ENCODE data around the gene ELP4. TPM values are rescaled to one million over a fixed set of nuclear protein-coding genes. Genes with fewer than 3 reads are reported as not detected.

Gene ELP4
- polyA plus RNA-seq, 3 donors, result 28.0 to 28.7 (median 28.7) TPM

DNA sequence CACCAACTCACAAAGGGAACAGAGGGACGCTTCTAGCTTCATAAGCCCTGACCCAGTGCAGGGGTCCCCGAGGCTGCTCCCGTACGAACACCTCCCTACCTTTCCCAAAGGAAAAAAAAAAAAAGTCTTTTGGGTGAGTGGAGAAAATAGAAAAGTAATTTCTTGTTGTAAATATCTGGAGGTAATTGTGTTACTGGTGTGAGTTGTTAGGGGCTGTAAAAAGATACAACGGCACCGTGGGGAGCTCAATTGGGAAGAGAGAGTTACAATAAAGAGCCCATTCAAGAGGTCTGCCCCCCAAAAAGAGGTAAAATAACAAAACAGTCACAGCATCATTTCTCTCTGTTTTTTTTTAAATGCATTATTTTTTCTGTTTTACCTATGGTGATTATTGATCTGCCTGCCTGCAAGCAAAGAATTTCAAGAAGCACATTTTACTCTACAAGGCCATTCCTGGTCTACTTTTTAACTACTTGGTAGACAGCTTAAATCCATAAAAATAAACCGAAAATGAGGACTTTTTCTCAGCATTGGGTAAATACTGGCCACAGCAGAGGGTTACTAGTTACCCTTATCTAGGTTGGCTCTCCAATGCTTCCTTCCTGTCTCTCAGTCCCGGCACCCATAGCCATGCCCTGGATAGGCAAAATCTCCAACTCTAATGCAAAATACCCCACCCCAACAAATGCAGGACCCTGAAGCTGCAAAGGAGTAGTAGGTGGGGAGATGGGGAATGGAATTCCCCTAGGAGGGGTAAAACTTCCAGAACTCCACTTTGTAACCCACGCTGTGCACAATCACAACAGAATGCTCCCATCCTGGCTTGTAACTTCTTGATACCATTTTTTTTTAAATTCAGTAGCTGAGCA lies 298.5 kb downstream of the ELP4 start:
- no peak for DNase-seq (ENCODE audit: low read depth in 3 of 3, low spot score in 2 of 3)

DNA sequence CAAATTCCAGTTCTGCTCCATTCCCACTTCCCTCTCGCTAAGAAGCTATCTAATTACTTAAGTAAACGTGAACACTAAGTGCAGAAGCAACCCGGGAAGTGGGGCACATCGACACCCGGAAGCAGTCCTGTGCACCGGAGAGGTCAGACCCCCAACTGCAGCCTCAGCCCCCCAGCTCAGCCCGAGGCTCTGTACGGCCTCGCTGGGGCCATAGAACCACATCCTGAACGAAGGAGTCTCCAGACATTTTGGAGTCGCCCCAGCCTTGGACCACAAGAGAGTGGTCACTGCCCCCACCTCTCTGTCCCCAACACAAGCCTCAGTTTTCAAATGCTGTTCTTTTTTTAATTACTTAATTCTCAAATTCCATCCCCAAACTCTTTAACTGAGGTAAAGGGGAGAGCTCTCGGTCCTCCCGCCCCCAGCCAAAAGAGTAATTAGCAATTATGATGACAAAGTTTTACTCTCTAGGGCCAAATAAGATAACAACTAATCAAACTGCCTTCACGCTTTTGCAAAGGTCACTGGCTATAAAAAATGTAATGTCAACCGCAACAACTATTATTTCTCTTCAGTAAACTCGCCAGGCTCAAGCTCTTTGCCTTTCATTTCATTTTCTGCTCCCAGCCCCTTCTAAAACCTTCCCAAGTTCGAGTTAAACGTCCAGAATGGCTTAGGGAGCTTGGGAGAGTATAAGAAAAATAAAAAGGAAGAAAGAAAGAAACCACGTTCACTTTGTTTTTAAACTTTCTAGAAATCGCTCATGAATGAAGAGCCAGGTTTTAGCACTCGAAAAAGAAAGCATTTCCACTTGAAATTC lies 299.4 kb downstream of the ELP4 start:
- DNase-seq (ENCODE audit: low read depth in 3 of 3, low spot score in 2 of 3), result no peak

DNA sequence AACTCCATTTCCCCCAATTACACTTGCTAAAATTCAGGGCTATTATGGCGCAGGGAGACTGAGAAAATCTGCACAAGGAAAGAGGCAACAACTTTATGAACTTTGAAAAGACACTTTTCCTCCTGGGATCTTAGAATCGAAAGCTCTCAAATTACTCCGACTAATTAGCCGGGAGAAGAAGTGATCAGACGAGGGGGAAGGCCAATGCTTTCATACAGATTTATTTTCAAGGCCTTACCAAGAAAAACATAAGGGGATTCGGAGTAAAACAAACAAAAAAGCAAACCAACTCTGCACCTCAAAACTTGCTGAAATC lies 299.9 kb downstream of the ELP4 start:
- no peak for DNase-seq (ENCODE audit: low read depth in 3 of 3, low spot score in 2 of 3)

DNA sequence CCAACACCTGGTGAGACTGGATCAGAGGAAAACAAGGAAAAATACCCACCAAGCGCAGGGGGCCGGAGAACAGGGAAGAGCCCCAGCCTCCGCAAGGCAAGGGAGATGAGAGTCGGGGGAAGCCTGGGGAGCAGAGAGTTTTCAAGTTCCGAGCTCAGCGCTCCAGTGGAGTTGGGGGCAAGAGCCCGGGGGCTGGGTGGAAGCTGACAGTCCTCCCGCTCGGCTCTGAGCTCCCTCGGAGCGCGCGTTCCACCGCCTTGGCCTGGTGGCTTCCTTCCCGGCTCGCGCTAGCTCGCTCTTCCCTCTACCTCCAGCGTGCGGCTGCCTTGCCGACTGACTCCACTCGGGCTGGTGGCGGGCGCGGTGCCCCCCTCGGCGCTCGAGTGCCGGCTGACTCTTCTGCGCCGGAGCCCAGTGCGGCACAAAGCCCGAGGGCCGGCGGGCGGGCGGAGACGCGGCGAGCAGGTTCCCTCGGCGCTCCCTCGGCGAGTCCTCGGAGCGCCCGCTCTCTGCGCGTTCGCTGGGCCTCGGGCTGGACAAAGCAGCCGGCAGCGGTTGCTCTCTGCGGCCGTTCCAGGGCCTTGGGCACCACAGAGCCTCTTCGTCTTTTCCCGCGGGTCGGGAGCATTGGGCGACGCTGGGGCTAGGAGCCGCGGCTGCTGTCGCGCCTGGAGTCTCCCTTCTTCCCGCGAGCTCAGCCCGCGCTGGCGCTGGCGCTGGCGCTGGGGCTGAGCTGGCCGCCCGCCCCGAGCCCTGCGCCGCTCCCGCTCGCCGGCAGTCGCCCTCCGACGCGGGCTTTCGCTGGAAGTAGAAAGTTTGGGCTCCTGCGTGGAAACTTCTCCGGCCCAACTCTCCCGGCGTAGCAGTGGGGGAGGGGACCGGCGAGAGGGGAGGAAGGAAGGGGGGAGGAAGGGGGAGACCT lies 300.6 kb downstream of the ELP4 start:
- DNase-seq (ENCODE audit: low read depth in 3 of 3, low spot score in 2 of 3), result no peak

GRCh38 chr11:31810779-31811647 lies 301.4 kb downstream of the ELP4 start, which contains the start of gene PAX6:
Gene PAX6 (minus strand): TSS chr11:31811322. CDS start chr11:31806411, 4,911 bp downstream.
- DNase-seq (ENCODE audit: low read depth in 3 of 3, low spot score in 2 of 3), result no peak

DNA sequence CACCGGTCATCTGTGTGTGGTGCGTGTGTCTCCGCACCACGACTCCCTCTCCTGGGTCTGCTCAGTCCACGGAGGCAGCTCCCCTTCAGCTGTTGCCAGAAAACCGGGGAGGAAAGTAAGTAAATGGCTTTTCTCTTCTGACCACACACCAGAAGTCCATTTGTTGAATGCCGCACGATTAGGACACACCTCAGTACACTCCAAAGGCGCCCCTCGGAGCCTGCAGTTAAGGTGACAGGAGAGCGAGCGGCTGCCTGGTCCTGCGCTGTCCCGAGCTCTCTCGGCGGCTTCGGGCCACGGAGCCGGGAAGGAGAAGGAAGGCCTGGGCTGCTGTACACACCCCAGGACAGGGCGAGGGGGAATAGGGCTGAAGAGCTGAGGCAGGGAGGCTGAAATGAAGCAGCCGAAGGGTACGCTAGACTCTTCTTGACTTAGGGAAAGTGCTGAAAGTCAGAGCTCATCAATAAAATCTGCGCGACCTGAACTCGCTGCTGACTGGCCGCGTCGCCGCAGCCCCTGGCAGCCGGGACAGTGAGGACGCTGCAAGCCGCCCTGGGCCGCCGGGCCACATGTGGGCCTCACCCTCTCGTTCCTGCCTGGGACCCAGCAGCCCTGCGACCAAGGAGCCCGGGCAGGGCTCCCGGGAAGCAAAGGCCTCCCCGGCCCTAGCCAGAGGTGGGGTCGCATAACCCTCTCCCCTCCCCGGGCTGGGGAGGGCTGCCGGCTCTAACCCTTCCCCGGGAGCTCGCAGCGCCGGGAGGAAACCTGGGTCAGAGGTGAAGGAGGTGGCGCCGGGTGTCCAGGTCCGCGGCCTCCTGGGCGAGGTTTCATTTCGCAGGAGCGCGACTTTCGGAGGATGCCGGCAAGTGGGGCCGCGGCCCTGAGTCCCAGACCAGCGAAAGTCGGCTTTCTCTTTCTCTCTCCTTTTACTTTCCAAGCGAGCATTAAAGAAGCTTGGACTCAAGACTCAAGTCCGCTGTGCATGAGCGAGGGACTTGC lies 303.1 kb downstream of the ELP4 start:
- no peak for DNase-seq (ENCODE audit: low read depth in 3 of 3, low spot score in 2 of 3)

- no peak for DNase-seq (ENCODE audit: low read depth in 3 of 3, low spot score in 2 of 3)
Observed at GRCh38 chr11:31813391-31814175, 304.0 kb downstream of the ELP4 start.

DNA sequence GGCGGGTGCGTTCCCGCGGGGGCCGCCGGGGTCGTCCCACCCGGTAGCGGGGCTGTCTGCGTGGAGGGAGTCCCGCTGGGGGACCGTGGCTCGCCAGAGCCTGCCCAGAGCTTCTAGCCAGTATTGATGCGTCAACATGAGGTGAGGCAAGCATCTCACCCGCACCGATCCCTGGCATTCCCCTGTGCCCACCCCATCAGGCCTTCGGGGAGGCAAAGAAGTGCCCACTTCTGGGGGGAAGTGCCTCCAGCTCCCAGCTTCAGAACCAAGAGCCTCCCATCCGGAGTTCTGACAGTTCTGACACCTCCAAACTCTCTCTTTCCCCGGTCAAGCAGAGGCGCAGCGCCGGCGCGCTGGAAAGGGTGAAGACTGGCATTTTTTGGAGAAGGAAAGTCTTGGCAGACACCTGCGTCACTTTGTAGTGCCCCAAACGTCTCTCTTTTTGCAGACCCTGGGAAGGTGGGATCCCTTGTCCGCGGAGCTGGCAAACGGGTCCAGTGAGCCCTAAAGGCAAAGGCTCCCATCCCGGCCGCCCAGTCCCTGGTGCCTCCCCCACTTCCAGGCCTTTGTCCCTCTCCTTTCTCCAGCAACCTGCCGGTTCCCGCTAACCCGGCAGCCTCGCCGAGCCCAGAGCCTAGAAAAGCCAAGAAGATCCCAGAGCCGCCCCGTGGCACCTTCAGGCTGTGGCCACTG lies 304.8 kb downstream of the ELP4 start:
- no peak for DNase-seq (ENCODE audit: low read depth in 3 of 3, low spot score in 2 of 3)

DNA sequence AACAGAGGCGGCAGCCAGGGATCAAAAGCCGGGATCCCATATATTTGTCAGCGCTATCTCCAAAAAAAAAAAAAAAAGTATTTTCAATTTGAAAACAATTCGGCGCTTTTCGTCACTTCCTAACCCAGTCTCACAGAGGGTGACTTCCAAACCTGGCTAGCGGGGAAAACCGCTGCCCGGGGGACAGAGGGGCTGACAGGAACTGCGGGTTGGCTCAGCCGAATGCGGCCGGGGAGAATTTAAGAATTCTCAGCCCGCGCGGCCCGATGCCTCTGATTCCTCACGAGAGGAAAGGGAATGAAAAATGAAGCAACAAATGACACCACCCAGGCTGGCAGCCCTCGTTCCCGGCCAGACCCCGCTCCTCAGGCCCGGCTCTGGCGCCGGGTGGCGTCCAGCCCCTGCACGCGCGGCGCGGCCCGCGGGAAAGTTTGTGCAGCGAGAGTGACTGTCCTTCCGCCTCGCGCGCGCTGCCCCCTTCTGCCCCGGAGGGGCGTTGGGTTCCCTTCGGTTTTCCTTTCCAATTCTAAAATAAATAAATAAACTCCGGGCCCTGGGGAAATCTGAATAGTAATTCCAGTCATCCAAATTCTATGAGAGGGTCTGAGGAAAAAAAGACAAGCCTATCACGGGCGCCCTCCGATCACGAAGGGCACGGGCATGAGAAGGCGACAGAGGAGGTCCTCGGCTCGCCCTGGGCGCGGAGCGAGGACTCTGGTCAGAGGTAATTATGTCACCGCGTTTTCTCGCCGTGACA lies 306.3 kb downstream of the ELP4 start:
- DNase-seq (ENCODE audit: low read depth in 3 of 3, low spot score in 2 of 3), result no peak

DNA sequence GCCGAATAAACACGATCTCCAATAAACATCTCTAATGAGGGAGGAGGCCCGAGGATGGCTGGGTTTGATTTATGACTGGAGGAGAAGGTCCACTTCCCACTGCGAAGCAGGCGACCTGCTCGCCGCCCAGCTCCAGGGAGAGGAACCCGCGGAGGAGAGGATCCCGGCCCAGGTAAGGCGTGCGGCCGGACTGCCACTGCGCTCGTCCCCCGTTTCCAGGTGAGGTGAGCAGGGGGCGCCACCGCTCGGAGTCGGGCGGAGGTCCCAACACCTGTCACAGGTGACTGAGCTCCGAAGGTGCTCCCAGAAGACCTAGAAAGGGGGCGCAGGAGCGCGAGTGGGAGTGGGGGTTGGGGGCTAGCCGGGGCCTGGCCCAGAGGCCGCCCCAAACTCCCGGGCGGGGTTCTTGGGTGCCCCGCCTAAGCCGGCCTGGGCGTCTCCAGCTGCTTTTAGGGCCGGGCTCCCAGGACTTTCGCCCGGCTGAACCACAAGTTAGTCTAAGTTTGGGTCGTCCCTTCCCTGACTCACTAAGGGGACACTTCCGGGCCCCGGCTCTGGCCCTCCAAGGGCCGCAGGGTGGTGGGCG lies 307.0 kb downstream of the ELP4 start:
- DNase-seq (ENCODE audit: low read depth in 3 of 3, low spot score in 2 of 3), result no peak

DNA sequence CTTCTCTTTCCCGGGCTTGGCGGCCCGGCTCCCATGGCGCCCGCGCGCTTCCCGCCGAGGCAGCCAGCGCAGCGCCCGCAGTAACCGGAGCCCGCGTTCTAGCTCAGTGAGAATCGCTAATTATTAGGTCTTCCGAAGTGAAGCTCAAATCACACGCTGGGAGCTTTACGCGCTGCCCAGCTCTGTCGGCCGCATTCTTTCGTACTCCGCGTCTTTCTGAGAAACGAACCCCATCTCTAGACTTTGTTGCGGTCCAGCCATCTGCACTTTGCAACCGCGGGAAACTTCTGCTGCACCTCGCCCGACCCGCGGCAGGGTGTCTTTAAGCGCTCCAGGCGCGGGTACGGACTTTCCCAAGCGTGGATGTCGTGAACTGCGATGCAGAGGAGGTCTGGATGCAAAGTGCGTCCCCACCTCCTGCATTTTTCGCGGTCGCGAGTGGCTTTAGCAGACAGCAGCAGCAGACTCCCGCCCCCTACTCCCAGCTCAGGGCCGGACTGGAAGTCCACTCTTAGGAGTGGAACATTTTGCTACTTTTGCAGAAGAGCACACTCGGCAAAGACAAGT lies 307.6 kb downstream of the ELP4 start:
- no peak for DNase-seq (ENCODE audit: low read depth in 3 of 3, low spot score in 2 of 3)

DNA sequence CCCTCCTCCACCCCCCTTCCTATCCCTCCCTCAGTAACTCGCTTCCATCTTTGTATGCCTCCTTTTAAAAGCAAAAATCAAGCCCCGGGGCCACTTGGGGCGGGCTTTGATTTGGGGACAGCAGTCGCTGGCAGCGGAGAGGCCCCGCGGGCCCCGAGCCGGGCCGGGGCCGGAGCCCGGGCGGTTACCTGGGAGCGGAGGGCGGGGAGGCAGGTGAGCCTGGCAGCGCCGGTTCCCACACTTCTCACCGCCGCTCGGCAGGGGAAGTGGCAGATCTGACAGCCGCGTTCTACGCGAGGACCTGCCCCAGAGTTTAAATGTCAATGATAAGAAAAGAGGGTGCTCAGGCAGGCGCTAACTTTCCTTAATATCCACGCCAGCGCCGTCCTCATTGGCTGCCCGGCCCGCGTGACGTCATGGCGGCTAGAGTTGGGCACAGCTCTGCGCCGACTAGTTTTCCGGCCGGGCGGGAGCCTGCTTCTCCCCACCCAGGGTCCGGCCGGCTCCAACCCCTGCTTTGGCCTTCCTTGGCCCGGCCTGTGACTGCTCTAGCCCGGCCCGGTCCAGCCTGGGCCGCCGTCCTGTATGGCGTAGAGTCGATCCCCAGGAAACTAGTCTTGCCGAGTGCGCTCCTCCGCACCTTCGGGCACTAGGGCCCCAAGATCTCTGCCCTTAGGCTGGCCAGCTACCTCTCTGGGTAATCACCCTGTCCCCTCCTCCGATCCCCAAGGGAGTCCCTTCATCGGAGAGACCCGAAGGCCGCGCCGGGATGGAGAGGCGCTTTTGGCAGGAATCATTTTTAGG lies 308.3 kb downstream of the ELP4 start:
- no peak for DNase-seq (ENCODE audit: low read depth in 3 of 3, low spot score in 2 of 3)

DNA sequence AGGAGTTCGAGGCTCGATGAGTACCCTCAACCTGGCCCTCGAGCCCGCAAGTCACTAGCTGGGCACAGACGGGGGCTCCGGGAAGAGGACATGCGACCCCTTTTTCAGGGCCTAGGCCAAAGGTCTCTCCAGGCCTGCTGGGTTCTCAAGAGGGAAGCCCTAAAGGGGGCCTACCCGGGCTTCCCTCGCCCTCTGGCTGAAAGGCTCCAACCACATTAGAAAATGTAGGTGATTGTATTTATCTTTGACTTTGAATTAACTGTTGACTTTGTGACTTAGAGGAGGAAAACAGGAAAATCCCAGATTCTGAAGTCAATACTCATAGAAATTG lies 308.8 kb downstream of the ELP4 start:
- DNase-seq (ENCODE audit: low read depth in 3 of 3, low spot score in 2 of 3), result no peak

- DNase-seq (ENCODE audit: low read depth in 3 of 3, low spot score in 2 of 3), result no peak
Observed at GRCh38 chr11:31818874-31819331, 309.3 kb downstream of the ELP4 start.
